ENCODE results near the gene GFOD2.

Gene GFOD2

GRCh38 chr16:67637625-67638024 is 81.5 kb downstream of the GFOD2 start:
- no peak overlapping the region for H3K27ac ChIP-seq
- H3K79me2 ChIP-seq (ENCODE audit: insufficient read depth, low read depth): no peaks in the 10 kb centered on the region
- no peak overlapping the region for H3K9ac ChIP-seq
- no peak overlapping the region for H3K4me2 ChIP-seq
- no peaks in the 10 kb centered on the region for H3K27me3 ChIP-seq (ENCODE audit: insufficient read depth, low read depth)
- no peaks in the 10 kb centered on the region for H3K4me1 ChIP-seq (ENCODE audit: low read depth, poor library complexity, severe bottlenecking)
- H3K36me3 ChIP-seq (ENCODE audit: insufficient read depth): no peaks in the 10 kb centered on the region
- no peak overlapping the region for H3K4me3 ChIP-seq (IDR thresholded peaks at IDR 0.05; ENCODE audit: insufficient read depth, low read depth, low read length)
- no peak overlapping the region for H2AFZ ChIP-seq (ENCODE audit: low read depth)
- TF ChIP-seq CTCF (conservative IDR thresholded peaks at IDR 0.05; ENCODE audit: low read depth, low read length): no peak
- H4K20me1 ChIP-seq (ENCODE audit: insufficient read depth): no peaks in the 10 kb centered on the region

- no peak overlapping the region for H3K4me3 ChIP-seq (IDR thresholded peaks at IDR 0.05; ENCODE audit: insufficient read depth, low read depth, low read length)
- no peaks in the 10 kb centered on the region for H3K27me3 ChIP-seq (ENCODE audit: insufficient read depth, low read depth)
- no peak for TF ChIP-seq CTCF (conservative IDR thresholded peaks at IDR 0.05; ENCODE audit: low read depth, low read length)
- H4K20me1 ChIP-seq (ENCODE audit: insufficient read depth): no peaks in the 10 kb centered on the region
- no peak overlapping the region for H2AFZ ChIP-seq (ENCODE audit: low read depth)
- no peaks in the 10 kb centered on the region for H3K36me3 ChIP-seq (ENCODE audit: insufficient read depth)
- H3K9ac ChIP-seq: no peak overlapping the region
- no peaks in the 10 kb centered on the region for H3K79me2 ChIP-seq (ENCODE audit: insufficient read depth, low read depth)
- no peak overlapping the region for H3K4me2 ChIP-seq
- no peak overlapping the region for H3K27ac ChIP-seq
- H3K4me1 ChIP-seq (ENCODE audit: low read depth, poor library complexity, severe bottlenecking): no peaks in the 10 kb centered on the region
Measured at GRCh38 chr16:67636713-67637112, 82.4 kb downstream of the GFOD2 start.

GRCh38 chr16:67632415-67633172 is 86.5 kb downstream of the GFOD2 start:
- no peak overlapping the region for H2AFZ ChIP-seq (ENCODE audit: low read depth)
- no peak overlapping the region for H3K27ac ChIP-seq
- peaks cover 5% of the 10 kb centered on the region; the same call in 1 of the 2 replicates for H3K36me3 ChIP-seq (ENCODE audit: insufficient read depth)
- H3K9ac ChIP-seq: no peak overlapping the region
- no peaks in the 10 kb centered on the region for H4K20me1 ChIP-seq (ENCODE audit: insufficient read depth)
- H3K79me2 ChIP-seq (ENCODE audit: insufficient read depth, low read depth): no peaks in the 10 kb centered on the region
- no peaks in the 10 kb centered on the region for H3K4me1 ChIP-seq (ENCODE audit: low read depth, poor library complexity, severe bottlenecking)
- no peak for TF ChIP-seq CTCF (conservative IDR thresholded peaks at IDR 0.05; ENCODE audit: low read depth, low read length)
- H3K4me2 ChIP-seq: no peak overlapping the region
- H3K27me3 ChIP-seq (ENCODE audit: insufficient read depth, low read depth): no peaks in the 10 kb centered on the region
- H3K4me3 ChIP-seq (IDR thresholded peaks at IDR 0.05; ENCODE audit: insufficient read depth, low read depth, low read length): no peak overlapping the region

GRCh38 chr16:67628216-67628615 is 90.9 kb downstream of the GFOD2 start:
- Histone ChIP-seq H4K20me1 (ENCODE audit: insufficient read depth) (no peaks in the 10 kb centered on the region), H3K36me3 (ENCODE audit: insufficient read depth) (peaks cover 10% of the 10 kb centered on the region; the same call in 1 of the 2 replicates), H3K4me1 (ENCODE audit: low read depth, poor library complexity, severe bottlenecking) (no peaks in the 10 kb centered on the region), H3K4me2 (no peak overlapping the region), H3K4me3 (IDR thresholded peaks at IDR 0.05; ENCODE audit: insufficient read depth, low read depth, low read length) (no peak overlapping the region), H3K9ac (no peak overlapping the region), H3K79me2 (ENCODE audit: insufficient read depth, low read depth) (no peaks in the 10 kb centered on the region), H3K27ac (no peak overlapping the region), H3K27me3 (ENCODE audit: insufficient read depth, low read depth) (no peaks in the 10 kb centered on the region), H2AFZ (ENCODE audit: low read depth) (no peak overlapping the region)
- no peak for TF ChIP-seq CTCF (conservative IDR thresholded peaks at IDR 0.05; ENCODE audit: low read depth, low read length)

All from KMS-11 (cell line).